WTC11 (cell line): ENCODE measurements around the gene SDE2. TPM values are rescaled to one million over a fixed set of nuclear protein-coding genes. Genes with fewer than 3 reads are reported as not detected.

Source experiments
- ATAC-seq: fragments of 200-7000 bp; cut with Tn5 transposase; 2 replicates; pipeline ENCODE4 v1.10.0; 2021; ENCODE audit warnings: mild to moderate bottlenecking, moderate library complexity
- CTCF ChIA-PET: fragments of 300-600 bp; sonication (Branson Sonifier 250); formaldehyde crosslinking; loops from one replicate; lab custom pipeline; 2021; ENCODE audit warnings: antibody characterized with exemption; lab: Charles Lee
- POLR2A ChIA-PET: fragments of 350-600 bp; sonication (Branson Sonifier 250); formaldehyde crosslinking; loops from one replicate; lab custom pipeline; 2021; ENCODE audit warnings: antibody characterized with exemption; lab: Charles Lee
- DNase-seq: peaks from one replicate; pipeline ENCODE4 v3.0.0; 2021; ENCODE audit warnings: low spot score
- H3K27ac Mint-ChIP-seq: 2 replicates; pipeline ENCODE4 v1.8.0; 2021; ENCODE audit warnings: mixed read lengths
- H3K27me3 Mint-ChIP-seq: 2 replicates; pipeline ENCODE4 v1.8.0; 2021; ENCODE audit warnings: low read depth, mild to moderate bottlenecking, moderate library complexity, mixed read lengths
- H3K36me3 Mint-ChIP-seq: 2 replicates; pipeline ENCODE4 v1.8.0; 2021; ENCODE audit warnings: mixed read lengths
- H3K4me1 Mint-ChIP-seq: 2 replicates; pipeline ENCODE4 v1.8.0; 2022; ENCODE audit warnings: mixed read lengths
- H3K4me3 Mint-ChIP-seq: 2 replicates; pipeline ENCODE4 v1.8.0; 2021; ENCODE audit warnings: mild to moderate bottlenecking, moderate library complexity, mixed read lengths
- H3K9me3 Mint-ChIP-seq: 2 replicates; pipeline ENCODE4 v1.8.0; 2021; ENCODE audit warnings: mixed read lengths
- AFF4 ChIP-seq: sonication (generic); formaldehyde crosslinking; IDR thresholded peaks from 2 replicates; pipeline ENCODE4 v1.8.1; 2023; ENCODE audit warnings: mild to moderate bottlenecking, missing genetic modification reagents, borderline replicate concordance
- ARID4B ChIP-seq: sonication (generic); formaldehyde crosslinking; IDR thresholded peaks from 2 replicates; pipeline ENCODE4 v1.8.0; 2023; ENCODE audit warnings: missing genetic modification reagents, mild to moderate bottlenecking, borderline replicate concordance
- CBFB ChIP-seq: sonication (generic); formaldehyde crosslinking; IDR thresholded peaks from 2 replicates; pipeline ENCODE4 v1.8.1; 2022; ENCODE audit warnings: mild to moderate bottlenecking, low read depth, missing genetic modification reagents
- E2F5 ChIP-seq: sonication (generic); formaldehyde crosslinking; IDR thresholded peaks from 2 replicates; pipeline ENCODE4 v1.8.1; 2022; ENCODE audit warnings: mild to moderate bottlenecking, moderate library complexity, missing genetic modification reagents
- IRF1 ChIP-seq: sonication (generic); formaldehyde crosslinking; IDR thresholded peaks from 2 replicates; pipeline ENCODE4 v1.8.0; 2023; ENCODE audit warnings: missing genetic modification reagents
- IRF2 ChIP-seq: sonication (generic); formaldehyde crosslinking; IDR thresholded peaks from 2 replicates; pipeline ENCODE4 v1.8.0; 2022; ENCODE audit warnings: low read depth, missing genetic modification reagents, borderline replicate concordance
- NFATC4 ChIP-seq: fragments of 250-450 bp; sonication (Bioruptor Pico); IDR thresholded peaks from 2 replicates; pipeline ENCODE4 v1.9.0; 2021; ENCODE audit warnings: mild to moderate bottlenecking
- NR1H2 ChIP-seq: sonication (generic); formaldehyde crosslinking; IDR thresholded peaks from 2 replicates; pipeline ENCODE4 v1.9.0; 2021; ENCODE audit warnings: mild to moderate bottlenecking, moderate library complexity, missing genetic modification reagents
- RORB ChIP-seq: fragments of 250-450 bp; sonication (Bioruptor Pico); IDR thresholded peaks from 2 replicates; pipeline ENCODE4 v1.9.0; 2021; ENCODE audit warnings: mild to moderate bottlenecking
- TEAD1 ChIP-seq: sonication (generic); formaldehyde crosslinking; IDR thresholded peaks from 2 replicates; pipeline ENCODE4 v1.8.0; 2022; ENCODE audit warnings: mild to moderate bottlenecking, missing genetic modification reagents
- USF1 ChIP-seq: sonication (generic); formaldehyde crosslinking; IDR thresholded peaks from 2 replicates; pipeline ENCODE4 v1.8.0; 2022; ENCODE audit warnings: mild to moderate bottlenecking, missing genetic modification reagents
- total RNA-seq: library from RNA; stranded (reverse); gene quantifications from 3 replicates; pipeline ENCODE4 v1.2.3, GENCODE V29; 2021
- TF ChIP-seq, protein P1 (sequence below): sonication (generic); formaldehyde crosslinking; IDR thresholded peaks from 2 replicates; pipeline ENCODE4 v1.8.0; 2022; ENCODE audit warnings: mild to moderate bottlenecking, missing genetic modification reagents
- TF ChIP-seq, protein P2 (sequence below): sonication (generic); formaldehyde crosslinking; IDR thresholded peaks from 2 replicates; pipeline ENCODE4 v1.8.1; 2023; ENCODE audit warnings: mild to moderate bottlenecking, moderate library complexity, missing genetic modification reagents
- TF ChIP-seq, protein P3 (sequence below): fragments of 250-450 bp; sonication (Bioruptor Pico); IDR thresholded peaks from 2 replicates; pipeline ENCODE4 v1.8.0; 2021; ENCODE audit warnings: mild to moderate bottlenecking
- TF ChIP-seq, protein P4 (sequence below): sonication (generic); formaldehyde crosslinking; IDR thresholded peaks from 2 replicates; pipeline ENCODE4 v1.8.1; 2022; ENCODE audit warnings: mild to moderate bottlenecking, missing genetic modification reagents, moderate library complexity, borderline replicate concordance

The SDE2 gene
- total RNA-seq, 1 experiment from 2014 or later: 17.2 TPM

- peaks cover 15% of the 10 kb centered on the region for H3K9me3 Mint-ChIP-seq
- TF ChIP-seq ARID4B: no peak
- H3K4me3 Mint-ChIP-seq: no peak overlapping the region
- DNase-seq (no peak), ATAC-seq (no peak)
- no peaks in the 10 kb centered on the region for H3K4me1 Mint-ChIP-seq
- no peak overlapping the region for H3K27ac Mint-ChIP-seq
- POLR2A ChIA-PET: no interaction called here
- H3K27me3 Mint-ChIP-seq: no peaks in the 10 kb centered on the region
- CTCF ChIA-PET: interaction anchor here (1.3 kb wide), 1 partner anchor 506 kb away, joined by 3 read pairs; no protein-coding TSS in a partner anchor
- peaks cover 52% of the 10 kb centered on the region for H3K36me3 Mint-ChIP-seq
Observed at GRCh38 chr1:225980005-225980836, 18.9 kb downstream of the SDE2 start.

DNA sequence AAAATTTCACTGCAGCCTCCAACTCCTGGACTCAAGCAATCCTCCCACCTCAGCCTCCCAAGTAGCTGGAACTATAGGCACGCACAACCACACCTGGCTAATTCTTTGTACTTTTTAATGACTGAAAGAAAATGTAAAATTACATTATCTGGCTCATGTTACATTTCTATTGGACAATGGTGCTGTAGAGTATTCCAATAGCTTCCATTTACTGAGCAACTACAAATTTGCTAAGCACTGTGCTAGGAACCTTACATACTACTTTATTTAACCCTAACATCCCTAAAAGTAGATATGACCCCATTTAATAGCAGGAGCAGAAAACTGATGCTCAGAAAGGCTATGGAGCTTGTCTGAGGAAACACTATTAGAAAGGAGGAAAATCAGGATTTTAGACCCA is 19.7 kb downstream of the SDE2 start:
- no peaks in the 10 kb centered on the region for H3K4me1 Mint-ChIP-seq
- ATAC-seq: no peak
- TF ChIP-seq CBFB (no peak), TEAD1 (CRISPR knock-in tag) (no peak), IRF2 (CRISPR knock-in tag) (no peak), IRF1 (CRISPR knock-in tag) (no peak), USF1 (CRISPR knock-in tag) (no peak), E2F5 (CRISPR knock-in tag) (no peak), RORB (CRISPR knock-in tag) (no peak), NFATC4 (CRISPR knock-in tag) (no peak), AFF4 (no peak), NR1H2 (CRISPR knock-in tag) (no peak)
- TF ChIP-seq, protein P1, sequence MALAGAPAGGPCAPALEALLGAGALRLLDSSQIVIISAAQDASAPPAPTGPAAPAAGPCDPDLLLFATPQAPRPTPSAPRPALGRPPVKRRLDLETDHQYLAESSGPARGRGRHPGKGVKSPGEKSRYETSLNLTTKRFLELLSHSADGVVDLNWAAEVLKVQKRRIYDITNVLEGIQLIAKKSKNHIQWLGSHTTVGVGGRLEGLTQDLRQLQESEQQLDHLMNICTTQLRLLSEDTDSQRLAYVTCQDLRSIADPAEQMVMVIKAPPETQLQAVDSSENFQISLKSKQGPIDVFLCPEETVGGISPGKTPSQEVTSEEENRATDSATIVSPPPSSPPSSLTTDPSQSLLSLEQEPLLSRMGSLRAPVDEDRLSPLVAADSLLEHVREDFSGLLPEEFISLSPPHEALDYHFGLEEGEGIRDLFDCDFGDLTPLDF (CRISPR knock-in tag): no peak
- TF ChIP-seq, protein P2, sequence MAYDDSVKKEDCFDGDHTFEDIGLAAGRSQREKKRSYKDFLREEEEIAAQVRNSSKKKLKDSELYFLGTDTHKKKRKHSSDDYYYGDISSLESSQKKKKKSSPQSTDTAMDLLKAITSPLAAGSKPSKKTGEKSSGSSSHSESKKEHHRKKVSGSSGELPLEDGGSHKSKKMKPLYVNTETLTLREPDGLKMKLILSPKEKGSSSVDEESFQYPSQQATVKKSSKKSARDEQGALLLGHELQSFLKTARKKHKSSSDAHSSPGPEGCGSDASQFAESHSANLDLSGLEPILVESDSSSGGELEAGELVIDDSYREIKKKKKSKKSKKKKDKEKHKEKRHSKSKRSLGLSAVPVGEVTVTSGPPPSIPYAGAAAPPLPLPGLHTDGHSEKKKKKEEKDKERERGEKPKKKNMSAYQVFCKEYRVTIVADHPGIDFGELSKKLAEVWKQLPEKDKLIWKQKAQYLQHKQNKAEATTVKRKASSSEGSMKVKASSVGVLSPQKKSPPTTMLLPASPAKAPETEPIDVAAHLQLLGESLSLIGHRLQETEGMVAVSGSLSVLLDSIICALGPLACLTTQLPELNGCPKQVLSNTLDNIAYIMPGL (CRISPR knock-in tag): no peak
- TF ChIP-seq, protein P3, sequence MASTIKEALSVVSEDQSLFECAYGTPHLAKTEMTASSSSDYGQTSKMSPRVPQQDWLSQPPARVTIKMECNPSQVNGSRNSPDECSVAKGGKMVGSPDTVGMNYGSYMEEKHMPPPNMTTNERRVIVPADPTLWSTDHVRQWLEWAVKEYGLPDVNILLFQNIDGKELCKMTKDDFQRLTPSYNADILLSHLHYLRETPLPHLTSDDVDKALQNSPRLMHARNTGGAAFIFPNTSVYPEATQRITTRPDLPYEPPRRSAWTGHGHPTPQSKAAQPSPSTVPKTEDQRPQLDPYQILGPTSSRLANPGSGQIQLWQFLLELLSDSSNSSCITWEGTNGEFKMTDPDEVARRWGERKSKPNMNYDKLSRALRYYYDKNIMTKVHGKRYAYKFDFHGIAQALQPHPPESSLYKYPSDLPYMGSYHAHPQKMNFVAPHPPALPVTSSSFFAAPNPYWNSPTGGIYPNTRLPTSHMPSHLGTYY (CRISPR knock-in tag): no peak
- TF ChIP-seq, protein P4, sequence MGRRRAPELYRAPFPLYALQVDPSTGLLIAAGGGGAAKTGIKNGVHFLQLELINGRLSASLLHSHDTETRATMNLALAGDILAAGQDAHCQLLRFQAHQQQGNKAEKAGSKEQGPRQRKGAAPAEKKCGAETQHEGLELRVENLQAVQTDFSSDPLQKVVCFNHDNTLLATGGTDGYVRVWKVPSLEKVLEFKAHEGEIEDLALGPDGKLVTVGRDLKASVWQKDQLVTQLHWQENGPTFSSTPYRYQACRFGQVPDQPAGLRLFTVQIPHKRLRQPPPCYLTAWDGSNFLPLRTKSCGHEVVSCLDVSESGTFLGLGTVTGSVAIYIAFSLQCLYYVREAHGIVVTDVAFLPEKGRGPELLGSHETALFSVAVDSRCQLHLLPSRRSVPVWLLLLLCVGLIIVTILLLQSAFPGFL (CRISPR knock-in tag): no peak
- TF ChIP-seq, all 79 proteins: peak for 0
- ChIA-PET CTCF (no interaction called here), POLR2A (no interaction called here)
- peaks cover 48% of the 10 kb centered on the region for H3K36me3 Mint-ChIP-seq
- H3K27me3 Mint-ChIP-seq: no peaks in the 10 kb centered on the region
- H3K4me3 Mint-ChIP-seq: no peak overlapping the region
- no peak overlapping the region for H3K27ac Mint-ChIP-seq
- peaks cover 15% of the 10 kb centered on the region for H3K9me3 Mint-ChIP-seq
- no peak for DNase-seq
